Gastrocnemius medialis (tissue), 4 donors: ENCODE results near the gene ZSWIM7.

ENCODE experiments used
- CTCF ChIP-seq, 5 experiments: fragments of 450-650 bp in 3 of 5; fragments of 200-600 bp in 2 of 5; sonication (generic) in 2 of 5; IDR thresholded peaks in 4 of 5; conservative IDR thresholded peaks in 1 of 5; 1 replicate in 4 of 5; 2 replicates in 1 of 5; pipeline ENCODE4 v1.5.1; 2016 to 2019; ENCODE audit warnings: antibody characterized with exemption in 5 of 5, mild to moderate bottlenecking in 3 of 5, moderate library complexity in 3 of 5
- POLR2A ChIP-seq, 2 donors: fragments of 450-650 bp; IDR thresholded peaks; one replicate each; pipeline ENCODE4 v1.6.1; 2017; ENCODE audit warnings: antibody characterized with exemption in 2 of 2, mild to moderate bottlenecking in 2 of 2, moderate library complexity in 2 of 2

DNA sequence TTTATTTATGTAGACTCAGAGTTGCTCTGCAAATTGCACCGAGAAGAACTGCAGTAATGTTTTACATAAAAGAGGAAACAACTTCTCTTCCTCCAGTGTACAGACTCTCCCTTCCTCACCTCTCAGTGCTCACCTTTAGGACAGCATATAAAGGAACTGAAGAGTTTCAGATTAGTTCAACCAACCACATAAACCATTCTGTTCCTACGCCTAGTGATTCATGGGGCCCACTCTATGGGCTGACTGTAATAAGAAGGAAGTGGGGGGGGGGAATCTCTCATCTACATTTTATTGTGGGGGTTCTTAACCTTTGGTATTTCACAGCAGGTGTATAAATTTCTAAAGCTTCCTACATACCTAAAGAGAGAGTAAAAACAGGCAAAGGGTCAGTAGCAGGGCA, 18.3 kb downstream of the ZSWIM7 start:
- no peak for TF ChIP-seq CTCF (IDR thresholded peaks at IDR 0.05 in 4 of 5, conservative IDR thresholded peaks at IDR 0.05 in 1 of 5)
- TF ChIP-seq POLR2A (IDR thresholded peaks at IDR 0.05): no peak
